GM20000 (cell line): ENCODE results near the gene DNAJB12.

Experiments used
- DNase-seq: peaks from one replicate; pipeline ENCODE4 v3.0.0; 2012; ENCODE audit warnings: low spot score
- CTCF ChIP-seq: IDR thresholded peaks from 2 replicates; pipeline ENCODE4 v1.5.1; 2012; ENCODE audit warnings: mild to moderate bottlenecking, control low read depth; ENCODE audit errors: extremely low read depth, missing control alignments

Gene DNAJB12

GRCh38 chr10:72285972-72286521, 68.7 kb downstream of the DNAJB12 start:
- TF ChIP-seq CTCF = no peak
- DNase-seq = no peak

- no peak for DNase-seq
- TF ChIP-seq CTCF = no peak
These were observed 71.6 kb downstream of the DNAJB12 start for GRCh38 chr10:72283131-72283530.
